Measurements from ENCODE around the gene RFX3. TPM values are rescaled to one million over a fixed set of nuclear protein-coding genes. Genes with fewer than 3 reads are reported as not detected.

Gene RFX3
- total and polyA plus RNA-seq, 2 of the 13 experiments (the other 11 are each of a cell fraction or from before 2014, with no cell fraction given) = 2.7 to 5.3 TPM

- TF ChIP-seq FOXP4 (CRISPR knock-in tag; IDR thresholded peaks at IDR 0.05) (0 out of 2 replicates have a peak, but pooled peaks have one; percentile 19), ZNF644 (CRISPR knock-in tag; IDR thresholded peaks at IDR 0.05; ENCODE audit: low read depth) (no peak), ZNF878 (CRISPR knock-in tag; IDR thresholded peaks at IDR 0.05) (0 out of 2 replicates have a peak, but pooled peaks have one; percentile 33), STAG1 (CRISPR knock-in tag; IDR thresholded peaks at IDR 0.05) (peak; percentile 84), ZNF3 (CRISPR knock-in tag; IDR thresholded peaks at IDR 0.05) (no peak), RAD21 (CRISPR knock-in tag; IDR thresholded peaks at IDR 0.05) (peak; percentile 63; the same call in 1 of the 2 replicates), IRF9 (CRISPR knock-in tag; IDR thresholded peaks at IDR 0.05; ENCODE audit: borderline replicate concordance) (no peak)
Observed at GRCh38 chr9:3467593-3468219, 58.1 kb downstream of the RFX3 start (continued).

GRCh38 chr9:3464033-3464638 is 61.7 kb downstream of the RFX3 start:
- H3K27me3 ChIP-seq (ENCODE audit: control insufficient read depth in 1 of 2, insufficient read depth in 2 of 2, low read length in 2 of 2) = no peaks in the 10 kb centered on the region
- TF ChIP-seq KLF12 (CRISPR knock-in tag; IDR thresholded peaks at IDR 0.05; ENCODE audit: borderline replicate concordance) (no peak), JUND (CRISPR knock-in tag; IDR thresholded peaks at IDR 0.05) (no peak), MAFF (IDR thresholded peaks at IDR 0.05; ENCODE audit: low read depth, low read length) (peak; percentile 30; the same call in 1 of the 2 replicates), ZNF7 (CRISPR knock-in tag; IDR thresholded peaks at IDR 0.05) (peak; percentile 78), MAFK (conservative IDR thresholded peaks at IDR 0.05 in 1 of 2, IDR thresholded peaks at IDR 0.05 in 1 of 2; ENCODE audit: low read length in 2 of 2) (peak in 1 of 2 experiments; percentile 55; a peak in 2 of 4 replicates)
- intact Hi-C loops (cut with micrococcal nuclease; ENCODE audit: unreplicated experiment) = no loop called here
- DNase-seq (ENCODE audit: low spot score) (no peak), ATAC-seq (no peak), FAIRE-seq (no peak)
- POLR2A ChIA-PET = no interaction called here
- CTCF ChIA-PET (ENCODE audit: low intra/inter-chr PET ratio, low total read pairs) = no interaction called here
- H2AFZ ChIP-seq (ENCODE audit: low read length) = no peak overlapping the region
- H3K79me2 ChIP-seq (ENCODE audit: insufficient read depth, low read length) = no peaks in the 10 kb centered on the region
- H3K9me3 ChIP-seq (ENCODE audit: low read length) = no peaks in the 10 kb centered on the region
- BruUV-seq (replicated peaks) = no TSS peak
- WGBS (ENCODE audit: low lambda C conversion rate) = 97% methylated on average over 6 of the region's 6 CpGs
- H3K4me3 ChIP-seq (replicated peaks in 1 of 3; ENCODE audit: insufficient read depth in 1 of 3, low read depth in 2 of 3, low read length in 3 of 3) = no peak overlapping the region
- in situ Hi-C loops (cut with HindIII; ENCODE audit: extremely low pct_ligation_motif_present, low pct_unique_long_range_greater_than_20kb) = loop anchor here (10.0 kb wide), 1 partner anchor 181 kb away; no protein-coding TSS in a partner anchor
- H3K4me1 ChIP-seq (ENCODE audit: insufficient read depth, low read length) = no peaks in the 10 kb centered on the region
- H3K9ac ChIP-seq (ENCODE audit: insufficient read depth, low read depth, low read length) = no peak overlapping the region
- H3K36me3 ChIP-seq (replicated peaks in 1 of 2; ENCODE audit: control insufficient read depth in 1 of 2, insufficient read depth in 2 of 2, low read length in 2 of 2) = no peaks in the 10 kb centered on the region
- no peaks in the 10 kb centered on the region for H4K20me1 ChIP-seq (ENCODE audit: insufficient read depth, low read length)
- no peak overlapping the region for H3K4me2 ChIP-seq (ENCODE audit: low read depth, low read length)
- H3K27ac ChIP-seq (ENCODE audit: extremely low read length, insufficient read depth, low read length) = no peak overlapping the region

Measured in HepG2 (cell line).